B cell (primary cell): ENCODE results near the gene SELENON. TPM values are rescaled to one million over a fixed set of nuclear protein-coding genes. Genes with fewer than 3 reads are reported as not detected.

Experiments
- ATAC-seq: fragments of 200-7000 bp; cut with Tn5 transposase; one replicate; pipeline ENCODE4 v1.10.0; 2021; ENCODE audit warnings: low read depth, mild to moderate bottlenecking, moderate number of reproducible peaks, moderate library complexity
- CTCF ChIA-PET: fragments of 350-600 bp; sonication (Branson Sonifier 250); formaldehyde crosslinking; loops from one replicate; lab custom pipeline; 2021; ENCODE audit warnings: antibody characterized with exemption, inconsistent platforms; lab: Charles Lee
- POLR2A ChIA-PET: fragments of 350-600 bp; sonication (Branson Sonifier 250); formaldehyde crosslinking; loops from one replicate; lab custom pipeline; 2021; ENCODE audit warnings: antibody characterized with exemption; lab: Charles Lee
- DNase-seq: peaks from one replicate; pipeline ENCODE4 v3.0.0; 2013
- H2AFZ ChIP-seq: 2 replicates; pipeline ENCODE4 v1.6.1; 2012; ENCODE audit warnings: mild to moderate bottlenecking, low read depth, low read length; ENCODE audit not compliant: insufficient read depth, poor library complexity, severe bottlenecking
- H3K27ac ChIP-seq, 2 donors: 1 replicate in 1 of 2; 2 replicates in 1 of 2; pipeline ENCODE4 v1.5.1; 2012 to 2013; ENCODE audit warnings: low read length in 2 of 2, mild to moderate bottlenecking in 2 of 2, moderate library complexity in 1 of 2
- H3K27me3 ChIP-seq, 4 experiments: fragments of 200-600 bp in 1 of 4; sonication (generic) in 1 of 4; replicated peaks in 1 of 4; 1 replicate in 2 of 4; 2 replicates in 2 of 4; pipeline versions ENCODE4 v1.6.1 to v1.7.0; 2013 to 2016; ENCODE audit warnings: low read length in 3 of 4, mild to moderate bottlenecking in 2 of 4, mixed read lengths in 1 of 4, moderate library complexity in 1 of 4; ENCODE audit not compliant: insufficient read depth in 4 of 4, control insufficient read depth in 3 of 4; ENCODE audit errors: control extremely low read depth in 1 of 4
- H3K36me3 ChIP-seq, 2 experiments: replicated peaks in 1 of 2; 1 replicate in 1 of 2; 2 replicates in 1 of 2; pipeline versions ENCODE4 v1.6.1 to v1.7.1; 2013; ENCODE audit warnings: low read length in 1 of 2; ENCODE audit not compliant: insufficient read depth in 2 of 2, control insufficient read depth in 1 of 2; ENCODE audit errors: control extremely low read depth in 1 of 2, extremely low read depth in 1 of 2
- H3K4me1 ChIP-seq, 2 donors: fragments of 200-600 bp in 1 of 2; sonication (generic) in 1 of 2; 1 replicate in 1 of 2; 2 replicates in 1 of 2; pipeline versions ENCODE4 v1.5.1 to v1.6.1; 2013 to 2017; ENCODE audit warnings: low read length in 2 of 2; ENCODE audit not compliant: control insufficient read depth in 2 of 2, insufficient read depth in 2 of 2
- H3K4me2 ChIP-seq: replicated peaks from 2 replicates; pipeline ENCODE3; 2012; ENCODE audit warnings: mild to moderate bottlenecking, low read depth, low read length; ENCODE audit not compliant: poor library complexity, severe bottlenecking
- H3K4me3 ChIP-seq, 5 experiments: fragments of 200-600 bp in 1 of 5; sonication (generic) in 1 of 5; 1 replicate in 3 of 5; 2 replicates in 2 of 5; pipeline versions ENCODE4 v1.5.1 to v1.7.0; 2011 to 2016; ENCODE audit warnings: low read length in 4 of 5, mild to moderate bottlenecking in 4 of 5, low read depth in 2 of 5, control low read depth in 1 of 5, moderate library complexity in 1 of 5; ENCODE audit not compliant: insufficient read depth in 1 of 5; ENCODE audit errors: control extremely low read depth in 1 of 5, extremely low read depth in 1 of 5
- H3K79me2 ChIP-seq: fragments of 200-600 bp; sonication (generic); one replicate; pipeline ENCODE4 v1.6.0; 2016; ENCODE audit warnings: low read length; ENCODE audit not compliant: control insufficient read depth, insufficient read depth
- H3K9ac ChIP-seq: fragments of 200-600 bp; sonication (generic); 2 replicates; pipeline ENCODE4 v1.6.1; 2017; ENCODE audit warnings: mild to moderate bottlenecking, low read length, moderate library complexity
- H3K9me3 ChIP-seq, 3 donors: one replicate each; pipeline versions ENCODE4 v1.6.1 to v1.7.1; 2013; ENCODE audit warnings: low read length in 2 of 3; ENCODE audit not compliant: control insufficient read depth in 2 of 3, insufficient read depth in 1 of 3; ENCODE audit errors: control extremely low read depth in 1 of 3
- H4K20me1 ChIP-seq: 2 replicates; pipeline ENCODE4 v1.6.0; 2012; ENCODE audit warnings: mild to moderate bottlenecking, low read length; ENCODE audit not compliant: insufficient read depth, control insufficient read depth, poor library complexity, severe bottlenecking
- H3K27ac Mint-ChIP-seq: one replicate; pipeline ENCODE4 v1.8.0; 2021; ENCODE audit warnings: mixed read lengths
- H3K27me3 Mint-ChIP-seq: one replicate; pipeline ENCODE4 v1.8.0; 2021; ENCODE audit warnings: mixed read lengths
- H3K4me1 Mint-ChIP-seq: one replicate; pipeline ENCODE4 v1.8.0; 2021; ENCODE audit warnings: mixed read lengths
- H3K4me3 Mint-ChIP-seq: one replicate; pipeline ENCODE4 v1.8.0; 2021; ENCODE audit warnings: mixed read lengths
- H3K9me3 Mint-ChIP-seq: one replicate; pipeline ENCODE4 v1.8.0; 2022; ENCODE audit warnings: mixed read lengths; ENCODE audit not compliant: insufficient read depth
- EZH2 ChIP-seq: IDR thresholded peaks from 2 replicates; pipeline ENCODE4 v1.6.1; 2012; ENCODE audit warnings: borderline replicate concordance, low read depth, mild to moderate bottlenecking, moderate library complexity, low read length; ENCODE audit not compliant: insufficient read depth, poor library complexity, severe bottlenecking
- WGBS: methylation state at CpG from one replicate; pipeline ENCODE4 v1.1.5; 2013; ENCODE audit warnings: missing lambda C conversion rate; ENCODE audit not compliant: insufficient coverage; 5-methylcytosine and 5-hydroxymethylcytosine counted together
- intact Hi-C: fragments of 100-400 bp; cut with micrococcal nuclease; formaldehyde crosslinking; loops from one replicate; pipeline ENCODE4 v1.10.0; 2022
- polyA plus RNA-seq: library from polyadenylated mRNA; depleted of rRNA; stranded (reverse); fragments of >200 nt; gene quantifications from 2 replicates; pipeline ENCODE4 v1.2.3, GENCODE V29; 2012
- total RNA-seq, 2 donors: library from RNA; stranded (reverse); fragments of 120-200 nt in 1 of 2; gene quantifications; 1 replicate in 1 of 2; 2 replicates in 1 of 2; pipeline versions ENCODE4 v1.2.3 to v1.2.4, GENCODE V29; 2013 to 2022
- TF ChIP-seq, protein P1 (sequence below): fragments of 200-600 bp; IDR thresholded peaks from one replicate; pipeline ENCODE4 v1.8.0; 2022; ENCODE audit warnings: antibody characterized with exemption, mild to moderate bottlenecking

SELENON gene
- total and polyA plus RNA-seq, 2 donors (not counting 1 experiment from before 2014, with no cell fraction given): 10.9 to 16.5 TPM

DNA sequence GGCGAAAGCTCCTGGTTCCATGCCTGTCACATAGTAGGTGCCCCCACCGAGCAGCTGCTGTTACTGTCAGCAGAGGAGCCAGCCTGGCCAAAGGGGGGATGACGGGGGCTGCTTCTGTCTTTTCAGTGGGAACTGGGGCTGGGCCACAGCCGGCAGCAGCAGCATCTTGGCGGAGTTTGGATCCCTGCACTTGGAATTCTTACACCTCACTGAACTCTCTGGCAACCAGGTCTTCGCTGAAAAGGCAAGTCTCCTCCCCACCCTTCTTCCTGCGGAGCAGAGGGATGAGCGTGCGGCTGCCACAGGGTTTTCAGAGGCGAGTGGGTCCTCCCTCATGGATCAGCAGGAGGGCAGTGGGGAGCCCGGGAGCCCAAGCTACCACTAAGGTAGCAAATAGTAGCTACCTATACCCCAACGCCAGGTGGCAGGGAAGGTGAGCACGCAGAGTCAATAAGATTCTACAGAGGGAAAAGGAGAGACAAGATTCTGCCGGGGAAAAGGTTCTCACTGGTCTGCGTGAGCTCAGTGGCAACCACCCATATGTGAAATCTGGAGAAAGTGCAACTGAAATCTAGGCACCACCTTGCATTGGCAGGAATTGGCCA, 41.4 kb upstream of the SELENON start:
- peaks cover 23% of the 10 kb centered on the region for H3K27me3 Mint-ChIP-seq
- Histone ChIP-seq H3K4me2 (no peak overlapping the region), H3K4me3 (no peak overlapping the region), H3K27ac (no peak overlapping the region), H4K20me1 (no peaks in the 10 kb centered on the region), H3K9ac (no peak overlapping the region), H3K36me3 (no peaks in the 10 kb centered on the region), H2AFZ (no peak overlapping the region), H3K79me2 (no peaks in the 10 kb centered on the region), H3K9me3 (no peaks in the 10 kb centered on the region), H3K4me1 (peaks cover 0 to 7% of the 10 kb centered on the region in 2 donors), H3K27me3 (no peaks in the 10 kb centered on the region)
- ChIA-PET POLR2A (no interaction called here), CTCF (no interaction called here)
- H3K4me3 Mint-ChIP-seq: no peak overlapping the region
- WGBS: 96% methylated on average over 10 of the region's 15 CpGs
- H3K27ac Mint-ChIP-seq: no peak overlapping the region
- H3K9me3 Mint-ChIP-seq: no peaks in the 10 kb centered on the region
- ATAC-seq (no peak), DNase-seq (no peak)
- TF ChIP-seq, protein P1, sequence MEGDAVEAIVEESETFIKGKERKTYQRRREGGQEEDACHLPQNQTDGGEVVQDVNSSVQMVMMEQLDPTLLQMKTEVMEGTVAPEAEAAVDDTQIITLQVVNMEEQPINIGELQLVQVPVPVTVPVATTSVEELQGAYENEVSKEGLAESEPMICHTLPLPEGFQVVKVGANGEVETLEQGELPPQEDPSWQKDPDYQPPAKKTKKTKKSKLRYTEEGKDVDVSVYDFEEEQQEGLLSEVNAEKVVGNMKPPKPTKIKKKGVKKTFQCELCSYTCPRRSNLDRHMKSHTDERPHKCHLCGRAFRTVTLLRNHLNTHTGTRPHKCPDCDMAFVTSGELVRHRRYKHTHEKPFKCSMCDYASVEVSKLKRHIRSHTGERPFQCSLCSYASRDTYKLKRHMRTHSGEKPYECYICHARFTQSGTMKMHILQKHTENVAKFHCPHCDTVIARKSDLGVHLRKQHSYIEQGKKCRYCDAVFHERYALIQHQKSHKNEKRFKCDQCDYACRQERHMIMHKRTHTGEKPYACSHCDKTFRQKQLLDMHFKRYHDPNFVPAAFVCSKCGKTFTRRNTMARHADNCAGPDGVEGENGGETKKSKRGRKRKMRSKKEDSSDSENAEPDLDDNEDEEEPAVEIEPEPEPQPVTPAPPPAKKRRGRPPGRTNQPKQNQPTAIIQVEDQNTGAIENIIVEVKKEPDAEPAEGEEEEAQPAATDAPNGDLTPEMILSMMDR: no peak
- TF ChIP-seq EZH2: no peak
- H3K4me1 Mint-ChIP-seq: no peaks in the 10 kb centered on the region
- intact Hi-C loops: no loop called here

DNA sequence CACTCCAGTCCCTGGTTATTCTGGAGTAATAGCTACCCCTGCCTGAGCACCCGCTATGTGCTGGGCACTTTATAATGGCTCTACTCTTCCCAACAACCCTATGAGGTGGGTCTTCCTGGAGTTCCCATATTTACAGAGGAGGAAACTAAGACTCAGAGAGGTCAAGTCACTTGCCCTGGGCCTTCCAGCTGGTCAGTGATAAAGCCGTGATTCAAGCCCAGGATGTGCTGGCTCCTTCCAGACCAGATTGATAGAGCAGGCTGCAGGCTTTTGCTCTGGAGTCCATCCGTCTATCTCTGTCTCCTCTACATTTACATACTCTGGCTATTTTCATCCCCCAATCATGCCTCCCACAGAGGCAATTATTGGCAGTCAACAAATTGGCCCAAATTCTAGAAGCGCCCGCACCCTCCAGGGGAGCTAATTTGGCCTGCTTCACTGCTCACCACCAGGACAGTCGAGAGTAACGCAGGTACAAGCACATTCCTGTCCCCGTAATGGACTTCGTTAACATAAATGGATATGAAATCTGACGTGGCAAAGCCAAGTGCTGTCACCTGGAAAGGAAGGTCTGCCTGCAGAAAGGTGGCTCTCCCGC, 39.8 kb upstream of the SELENON start:
- no peak for ATAC-seq
- CTCF ChIA-PET: no interaction called here
- Histone ChIP-seq H2AFZ (no peak overlapping the region), H3K9ac (no peak overlapping the region), H4K20me1 (no peaks in the 10 kb centered on the region), H3K4me1 (no peaks in the 10 kb centered on the region), H3K9me3 (no peaks in the 10 kb centered on the region), H3K27ac (no peak overlapping the region), H3K4me3 (no peak overlapping the region), H3K36me3 (no peaks in the 10 kb centered on the region), H3K79me2 (no peaks in the 10 kb centered on the region), H3K27me3 (no peaks in the 10 kb centered on the region), H3K4me2 (no peak overlapping the region)
- Mint-ChIP-seq H3K27ac (no peak overlapping the region), H3K4me1 (no peaks in the 10 kb centered on the region), H3K27me3 (peaks cover 21% of the 10 kb centered on the region), H3K4me3 (no peak overlapping the region), H3K9me3 (no peaks in the 10 kb centered on the region)
- WGBS: 83% methylated on average over 8 of the region's 11 CpGs
- intact Hi-C loops: no loop called here
- no peak for TF ChIP-seq EZH2
- TF ChIP-seq, protein P1: no peak
- POLR2A ChIA-PET: no interaction called here
- DNase-seq: no peak
